HG02588 (cell line): ENCODE data around the gene APLN.

Experiments used
- ATAC-seq: cut with Tn5 transposase; IDR thresholded peaks from one replicate; pipeline ENCODE4 v1.9.1; 2021; ENCODE audit warnings: mild to moderate bottlenecking, moderate library complexity; ENCODE audit not compliant: unreplicated experiment

The APLN gene

DNA sequence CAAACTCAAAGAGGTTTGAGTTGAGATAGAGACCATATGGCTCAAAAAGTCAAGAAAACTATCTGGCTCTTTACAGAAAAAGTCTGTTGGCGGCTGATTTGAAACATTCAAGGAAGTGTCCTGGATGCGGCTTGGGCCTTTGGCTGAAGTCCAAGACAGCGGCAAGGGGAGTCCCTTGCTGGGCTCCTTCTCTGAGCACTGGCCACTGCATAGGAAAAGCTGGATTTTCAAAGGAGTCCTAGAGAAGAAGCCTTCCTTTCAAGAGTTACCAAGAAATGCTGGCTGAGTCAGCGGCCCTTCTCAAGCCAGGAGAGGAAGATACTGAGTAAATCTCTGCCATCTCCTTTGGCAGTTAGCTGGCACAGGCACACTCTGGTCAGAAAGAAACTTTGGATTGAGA lies 12.1 kb downstream of the APLN start:
- ATAC-seq = no peak

DNA sequence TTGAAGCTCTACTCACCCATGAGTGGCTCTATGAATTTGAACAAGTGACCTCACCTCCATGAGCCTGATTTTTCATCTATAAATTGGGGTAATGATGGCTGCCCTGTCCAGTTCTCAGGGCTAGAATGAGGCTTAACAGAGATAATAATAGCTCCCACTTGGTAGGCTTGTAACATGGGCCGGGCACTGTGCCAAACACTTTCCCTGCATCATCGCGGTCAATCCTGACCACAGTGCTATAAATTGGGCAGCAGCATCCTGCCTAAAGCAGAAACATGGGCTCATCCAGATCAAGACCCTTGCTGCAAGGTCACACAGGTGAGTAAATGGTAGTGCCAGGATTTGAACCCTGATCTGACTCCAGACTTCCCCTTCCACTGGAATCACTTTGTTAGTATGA lies 12.8 kb downstream of the APLN start:
- no peak for ATAC-seq

- no peak for ATAC-seq
Observed at GRCh38 chrX:129641469-129641868, 13.3 kb downstream of the APLN start.

GRCh38 chrX:129640737-129641136 lies 14.0 kb downstream of the APLN start:
- no peak for ATAC-seq

GRCh38 chrX:129638917-129639316 lies 15.8 kb downstream of the APLN start:
- no peak for ATAC-seq

DNA sequence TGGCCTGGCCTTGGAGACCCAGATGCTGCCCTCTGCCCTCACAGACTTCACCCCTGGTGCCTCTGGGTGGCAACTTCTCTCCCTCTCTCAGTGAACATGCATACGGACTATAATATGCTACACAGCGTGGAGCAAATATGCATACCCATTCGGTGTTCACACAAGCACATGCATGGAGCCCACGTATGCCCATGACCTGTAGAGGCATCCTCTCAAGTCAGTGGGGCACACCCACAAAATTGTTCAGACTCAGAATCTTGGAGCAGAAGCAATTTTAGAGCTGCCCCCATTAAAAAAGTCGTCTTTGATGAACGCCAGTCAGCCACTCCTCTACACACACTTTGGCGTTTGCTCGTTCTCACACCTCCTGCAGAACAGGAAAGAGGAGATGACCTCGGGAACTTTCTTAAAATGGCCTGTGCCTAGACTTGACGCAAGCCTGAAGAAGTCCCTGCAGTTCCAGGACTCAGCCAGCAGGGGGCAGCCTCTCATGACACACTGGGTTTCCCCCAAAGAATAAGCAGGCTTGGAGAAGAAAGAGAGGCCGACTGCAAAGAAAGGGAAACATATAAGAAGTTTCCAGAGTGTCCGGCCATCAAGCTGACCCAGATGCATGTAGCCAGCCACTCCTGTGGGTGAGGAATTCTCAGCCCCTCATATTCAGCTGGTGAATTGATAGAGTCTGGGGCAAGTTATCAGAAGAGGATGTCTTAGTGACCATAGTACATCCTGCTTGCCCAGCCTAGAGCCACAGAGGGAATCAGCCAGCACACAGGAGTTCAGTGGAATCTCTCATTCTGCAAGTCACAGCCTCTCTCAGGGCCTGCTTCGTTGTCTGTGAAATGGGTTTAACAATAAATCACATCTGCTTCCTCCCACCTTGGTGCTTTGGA lies 17.3 kb downstream of the APLN start:
- peak; percentile 53 for ATAC-seq

- no peak for ATAC-seq
Observed at GRCh38 chrX:129636175-129636681, 18.5 kb downstream of the APLN start.

GRCh38 chrX:129634541-129634940 lies 20.2 kb downstream of the APLN start:
- no peak for ATAC-seq

DNA sequence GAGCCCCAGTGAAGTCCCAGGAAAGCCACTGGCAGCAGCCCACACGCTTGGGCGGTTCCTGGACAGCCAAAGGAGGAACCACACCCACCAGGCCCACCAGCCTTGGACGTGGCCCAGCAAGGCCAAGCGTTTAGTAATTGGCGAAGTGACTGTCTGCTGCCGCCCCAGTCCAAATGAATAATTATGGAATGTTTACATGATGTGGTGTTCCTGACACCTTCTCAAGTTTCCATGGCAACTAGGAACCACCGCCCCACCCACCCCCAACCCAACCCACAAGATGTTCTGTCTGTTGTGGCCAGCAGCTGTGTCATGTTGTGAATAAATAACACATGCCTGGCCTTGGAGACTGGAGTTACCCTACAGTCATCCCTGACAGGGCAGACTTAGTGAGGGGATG lies 22.3 kb downstream of the APLN start:
- no peak for ATAC-seq

DNA sequence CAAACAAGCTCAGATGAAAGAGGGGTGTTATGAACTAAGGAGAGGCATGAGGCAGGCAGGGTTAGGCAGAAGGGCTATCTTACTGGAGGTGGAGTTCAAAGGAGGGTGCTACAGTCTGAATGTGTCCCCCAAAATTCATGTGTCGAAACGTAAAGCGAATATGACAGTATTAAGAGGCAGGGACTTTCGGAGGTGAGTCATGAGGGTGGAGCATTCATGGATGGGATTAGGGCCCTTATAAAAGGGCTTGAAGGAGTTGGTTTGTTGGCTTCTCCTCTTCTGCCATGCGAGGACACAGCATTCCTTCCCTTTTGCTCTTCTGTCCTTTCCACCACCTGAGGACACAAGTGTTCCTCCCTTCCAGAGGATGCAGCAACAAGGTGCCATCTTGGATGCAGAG lies 22.9 kb downstream of the APLN start:
- ATAC-seq = no peak

DNA sequence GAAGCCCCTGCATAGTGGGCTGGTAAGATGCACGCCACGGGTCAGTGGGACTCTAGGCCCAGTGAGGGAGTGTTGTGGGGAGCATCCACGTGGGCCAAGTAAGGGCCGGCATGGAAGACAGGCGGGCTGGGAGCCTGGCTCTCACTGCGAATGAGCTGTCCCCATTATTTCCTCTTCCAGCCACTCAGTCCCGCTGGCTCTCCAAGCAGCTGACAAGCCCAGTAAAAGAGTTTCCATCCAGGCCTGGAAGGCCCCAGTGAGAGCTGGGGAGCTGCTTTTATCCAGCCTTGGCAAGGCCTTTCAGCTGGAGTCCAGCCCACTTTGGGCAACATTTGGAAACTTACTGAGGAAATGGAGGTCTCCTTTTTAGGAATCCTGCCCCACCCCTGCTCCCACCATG lies 24.9 kb downstream of the APLN start:
- ATAC-seq = no peak

- ATAC-seq = no peak
Observed at GRCh38 chrX:129626026-129626425, 28.7 kb downstream of the APLN start.

DNA sequence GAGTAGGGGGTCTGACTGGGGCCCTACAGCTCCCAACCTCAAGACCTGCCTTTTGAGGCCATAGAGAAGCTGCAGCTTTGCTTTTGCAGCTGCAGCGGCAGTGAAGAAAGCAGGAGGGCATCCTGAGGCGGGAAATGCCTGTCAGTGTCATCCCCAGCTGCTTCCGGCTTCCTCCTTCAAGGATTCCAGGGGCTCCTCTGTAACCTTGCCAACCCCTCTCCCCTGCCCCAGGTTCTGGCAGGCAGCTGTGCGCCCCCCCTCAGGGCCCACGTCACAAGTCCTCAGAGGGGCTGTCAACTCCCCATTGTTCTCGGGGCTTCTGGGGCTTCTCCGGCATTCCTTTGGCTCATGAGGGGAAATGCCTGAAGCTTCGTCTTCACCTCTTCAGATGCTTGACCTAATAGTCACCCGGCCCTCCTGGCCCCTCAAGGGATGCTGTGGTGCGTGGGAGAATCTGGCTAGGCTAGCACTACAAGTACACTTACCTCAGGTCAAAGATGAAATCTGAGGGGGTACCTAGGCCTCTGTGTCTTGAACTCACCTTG lies 31.9 kb downstream of the APLN start:
- no peak for ATAC-seq

DNA sequence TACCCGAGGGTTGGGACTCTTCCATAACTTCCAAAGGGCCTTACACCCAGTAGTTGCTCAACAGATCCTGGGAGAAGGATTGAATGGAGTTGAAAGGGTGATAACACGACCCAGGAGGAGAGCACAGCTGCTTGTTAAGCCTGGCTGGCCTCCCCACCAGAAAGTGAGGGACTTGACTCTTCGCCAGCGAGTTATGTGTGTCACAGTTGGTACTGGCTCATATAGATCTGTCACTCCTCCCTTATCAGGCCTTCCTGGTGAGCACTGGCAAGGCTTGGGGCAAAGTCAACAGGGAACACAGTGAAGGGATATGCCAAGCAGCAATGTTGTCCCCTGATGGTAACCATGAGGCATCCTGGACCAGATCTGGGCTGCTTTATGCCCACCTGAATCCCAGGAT lies 35.8 kb downstream of the APLN start:
- no peak for ATAC-seq

DNA sequence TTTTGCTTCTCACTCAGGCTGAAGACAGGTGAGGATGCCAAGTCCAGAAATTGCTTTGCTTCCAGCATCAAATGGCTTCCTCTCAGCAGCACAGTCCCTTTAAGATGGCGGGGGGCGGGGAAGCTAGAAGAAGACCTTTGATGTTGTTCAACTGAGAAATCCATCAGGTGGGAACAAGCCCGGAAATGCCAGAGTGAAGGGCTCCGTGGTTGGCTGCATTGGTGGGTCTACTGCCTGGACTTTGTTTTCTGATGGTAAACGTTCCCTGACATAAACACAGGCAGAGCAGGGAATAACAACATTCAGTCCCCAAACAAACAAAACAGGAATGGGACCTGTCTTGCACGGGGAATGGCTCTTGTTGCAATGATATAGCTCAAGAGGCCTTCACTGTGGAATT lies 37.3 kb downstream of the APLN start:
- no peak for ATAC-seq

GRCh38 chrX:129614481-129615255 lies 40.1 kb downstream of the APLN start:
- ATAC-seq = no peak

DNA sequence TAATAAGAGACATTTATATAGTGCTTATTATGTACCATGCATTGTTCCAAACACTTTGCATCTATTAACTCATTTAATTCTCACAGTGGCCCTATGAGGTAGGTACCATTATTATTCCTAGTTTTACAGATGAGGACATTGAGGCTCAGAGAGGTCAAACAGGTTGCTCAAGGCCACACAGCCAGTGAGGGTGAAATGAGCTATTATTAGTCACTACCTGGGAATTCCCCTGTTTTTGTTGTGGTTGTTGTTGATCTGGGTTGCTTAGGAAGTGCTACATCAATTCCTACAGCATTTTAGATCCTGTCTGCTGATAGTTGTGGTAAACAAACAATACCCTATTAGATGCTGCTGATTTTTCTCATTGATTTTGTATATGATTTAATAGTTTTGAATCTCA lies 41.2 kb downstream of the APLN start:
- ATAC-seq = no peak

GRCh38 chrX:129612396-129612795 lies 42.4 kb downstream of the APLN start:
- ATAC-seq = no peak

DNA sequence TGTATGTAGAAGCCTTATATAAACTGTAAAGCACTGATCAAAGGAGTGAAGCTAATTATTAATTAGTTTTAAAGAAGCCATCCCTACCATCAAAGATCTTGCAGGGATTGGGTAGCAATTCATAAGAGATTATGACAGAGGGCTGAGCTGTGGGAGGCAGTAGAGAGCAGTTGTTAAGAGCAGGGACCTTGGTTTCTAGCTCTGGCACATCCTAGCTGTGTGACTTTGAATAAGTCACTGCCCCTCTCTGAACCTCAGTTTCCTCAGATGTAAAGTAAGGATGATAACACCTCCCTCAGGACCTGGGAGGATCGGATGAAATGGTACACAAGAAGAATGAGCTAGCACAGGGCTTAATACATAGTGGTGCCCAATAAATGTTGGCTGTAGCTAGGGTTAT lies 45.4 kb downstream of the APLN start:
- ATAC-seq = no peak

DNA sequence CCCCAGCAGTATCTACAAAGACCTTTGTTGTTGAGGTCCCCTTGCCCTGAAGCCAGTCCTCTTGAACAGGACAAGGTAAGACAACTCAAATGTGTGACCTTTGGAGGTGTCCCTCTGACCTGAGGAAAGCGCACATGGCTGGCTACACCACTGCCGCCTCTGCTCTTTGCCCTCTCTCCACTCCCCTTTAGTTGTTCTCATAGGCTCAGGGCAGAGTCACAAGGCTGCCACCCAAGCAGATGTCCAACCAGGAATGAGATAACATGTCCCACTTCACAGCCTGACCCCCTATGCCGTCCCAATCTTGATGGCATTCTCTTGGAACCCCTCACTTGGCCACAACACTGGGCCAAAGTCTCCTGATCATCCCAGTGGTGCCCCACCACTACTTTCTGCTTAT lies 46.3 kb downstream of the APLN start:
- no peak for ATAC-seq

DNA sequence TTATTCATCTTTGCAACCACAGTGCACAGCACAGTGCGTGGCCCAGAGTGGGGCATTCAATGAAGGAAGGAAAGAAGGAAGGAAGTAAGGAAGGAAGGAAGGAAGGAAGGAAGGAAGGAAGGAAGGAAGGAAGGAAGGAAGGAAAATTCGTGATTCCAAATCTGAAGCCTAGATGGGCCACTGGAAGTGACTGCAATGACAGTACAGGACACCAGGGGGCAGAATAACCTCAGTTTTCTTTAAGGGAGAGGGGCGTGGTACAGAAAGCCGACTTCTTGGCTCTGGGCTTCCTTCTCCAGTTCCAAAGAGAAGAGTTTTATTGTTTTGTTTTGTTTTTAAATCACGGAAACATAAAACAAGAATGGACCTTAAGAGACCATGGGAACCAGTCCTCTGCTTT lies 47.8 kb downstream of the APLN start:
- ATAC-seq = no peak

DNA sequence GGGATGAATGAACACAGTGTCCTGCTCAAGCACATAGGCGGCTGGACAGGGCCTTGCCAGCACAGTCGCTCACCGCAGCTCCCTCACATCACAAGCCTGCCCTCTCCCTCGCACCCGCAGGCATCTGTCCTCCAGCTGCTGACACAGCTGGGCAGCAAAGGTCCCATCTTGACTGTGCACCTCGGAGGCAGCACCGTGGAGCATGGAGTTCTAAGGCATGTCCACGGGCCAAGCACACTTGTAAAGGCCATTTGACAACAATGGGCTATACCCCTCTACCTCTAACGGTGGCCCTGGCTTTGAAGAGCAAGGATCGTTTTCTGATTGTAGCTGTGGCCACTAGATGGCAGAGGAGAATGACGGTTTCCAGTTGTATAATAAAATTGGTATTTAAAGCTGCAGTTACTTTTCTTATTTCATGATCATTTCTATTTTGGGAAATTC lies 53.8 kb downstream of the APLN start:
- no peak for ATAC-seq
